Skeletal muscle tissue (tissue), 4 donors: ENCODE results near the gene CD68. TPM values are rescaled to one million over a fixed set of nuclear protein-coding genes. Genes with fewer than 3 reads are reported as not detected.

Experiments used
- H3K27ac ChIP-seq: one replicate; pipeline ENCODE4 v1.7.0; 2013; ENCODE audit warnings: mild to moderate bottlenecking, low read depth, low read length, inconsistent platforms
- H3K27me3 ChIP-seq, 3 donors: one replicate each; pipeline ENCODE4 v1.7.0; 2013; ENCODE audit warnings: low read length in 3 of 3; ENCODE audit not compliant: control insufficient read depth in 3 of 3, insufficient read depth in 3 of 3
- H3K36me3 ChIP-seq, 3 donors: one replicate each; pipeline ENCODE4 v1.7.0; 2013; ENCODE audit warnings: low read length in 3 of 3; ENCODE audit not compliant: control insufficient read depth in 3 of 3, insufficient read depth in 3 of 3
- H3K4me1 ChIP-seq, 3 donors: one replicate each; pipeline ENCODE4 v1.7.0; 2013; ENCODE audit warnings: low read length in 3 of 3, mild to moderate bottlenecking in 3 of 3; ENCODE audit not compliant: control insufficient read depth in 3 of 3, insufficient read depth in 3 of 3
- H3K4me3 ChIP-seq, 3 donors: one replicate each; pipeline ENCODE4 v1.7.0; 2013; ENCODE audit warnings: low read length in 3 of 3
- H3K9ac ChIP-seq, 3 donors: one replicate each; pipeline ENCODE4 v1.7.0; 2013; ENCODE audit warnings: low read length in 3 of 3, mild to moderate bottlenecking in 3 of 3, moderate library complexity in 2 of 3, low read depth in 1 of 3
- H3K9me3 ChIP-seq, 3 donors: one replicate each; pipeline ENCODE4 v1.7.0; 2013; ENCODE audit warnings: low read length in 3 of 3; ENCODE audit not compliant: control insufficient read depth in 3 of 3
- total RNA-seq: library from RNA; depleted of rRNA; stranded (reverse); fragments of >200 nt; gene quantifications from one replicate; pipeline ENCODE4 v1.2.3, GENCODE V29; 2014
- donor health status: Osteomylitis.

The CD68 gene
- total RNA-seq = 4.2 TPM

GRCh38 chr17:7579001-7579833, at the start of gene CD68:
CD68 (plus strand) TSS chr17:7579638; CDS start chr17:7579678, 40 bp downstream.
- no peaks in the 10 kb centered on the region for H3K9me3 ChIP-seq
- H3K4me3 ChIP-seq = peak within 1 kb of the TSS; percentile 52 to 64 (median 54)

GRCh38 chr17:7530023-7530900, 49.2 kb upstream of the CD68 start:
- Histone ChIP-seq H3K27ac (no peak overlapping the region), H3K4me1 (no peaks in the 10 kb centered on the region), H3K9me3 (peaks cover 0 to 5% (median 0%) of the 10 kb centered on the region in 3 donors), H3K9ac (no peak overlapping the region), H3K36me3 (no peaks in the 10 kb centered on the region), H3K4me3 (no peak overlapping the region), H3K27me3 (no peaks in the 10 kb centered on the region)

More at GRCh38 chr17:7579001-7579833, at the start of gene CD68:
- H3K27me3 ChIP-seq = no peaks in the 10 kb centered on the region
- H3K27ac ChIP-seq = peak within 1 kb of the TSS; percentile 89
- peaks cover 67 to 87% (median 69%) of the 10 kb centered on the region in 3 donors for H3K4me1 ChIP-seq
- peak within 1 kb of the TSS; percentile 58 to 75 (median 71) for H3K9ac ChIP-seq
- peaks cover 46 to 48% (median 46%) of the 10 kb centered on the region in 3 donors for H3K36me3 ChIP-seq

- H3K4me1 ChIP-seq = no peaks in the 10 kb centered on the region
- H3K27ac ChIP-seq = no peak overlapping the region
- H3K4me3 ChIP-seq = no peak overlapping the region
- peaks cover 0 to 3% (median 0%) of the 10 kb centered on the region in 3 donors for H3K27me3 ChIP-seq
- no peaks in the 10 kb centered on the region for H3K36me3 ChIP-seq
- no peak overlapping the region for H3K9ac ChIP-seq
- H3K9me3 ChIP-seq = peaks cover 0 to 2% (median 0%) of the 10 kb centered on the region in 3 donors
Observed at GRCh38 chr17:7538050-7538449, 41.4 kb upstream of the CD68 start.

- Histone ChIP-seq H3K9ac (no peak overlapping the region), H3K36me3 (no peaks in the 10 kb centered on the region), H3K27me3 (peaks cover 0 to 3% (median 0%) of the 10 kb centered on the region in 3 donors), H3K4me3 (no peak overlapping the region), H3K4me1 (no peaks in the 10 kb centered on the region), H3K27ac (no peak overlapping the region), H3K9me3 (peaks cover 0 to 2% (median 0%) of the 10 kb centered on the region in 3 donors)
Observed at GRCh38 chr17:7538891-7539545, 40.4 kb upstream of the CD68 start.

GRCh38 chr17:7541074-7541621, 38.3 kb upstream of the CD68 start:
- Histone ChIP-seq H3K4me1 (no peaks in the 10 kb centered on the region), H3K27me3 (peaks cover 0 to 3% (median 0%) of the 10 kb centered on the region in 3 donors), H3K27ac (no peak overlapping the region), H3K9me3 (peaks cover 0 to 2% (median 0%) of the 10 kb centered on the region in 3 donors), H3K4me3 (no peak overlapping the region), H3K36me3 (no peaks in the 10 kb centered on the region), H3K9ac (no peak overlapping the region)

- Histone ChIP-seq H3K4me1 (peaks cover 12 to 17% (median 14%) of the 10 kb centered on the region in 3 donors), H3K9me3 (no peaks in the 10 kb centered on the region), H3K27me3 (peaks cover 0 to 3% (median 3%) of the 10 kb centered on the region in 3 donors), H3K4me3 (no peak overlapping the region), H3K9ac (no peak overlapping the region), H3K27ac (no peak overlapping the region), H3K36me3 (no peaks in the 10 kb centered on the region)
Observed at GRCh38 chr17:7544911-7545310, 34.5 kb upstream of the CD68 start.

GRCh38 chr17:7548585-7549400, 30.6 kb upstream of the CD68 start, which contains the start of gene TNFSF12:
TNFSF12 (plus strand) TSS chr17:7549058; CDS start chr17:7549154, 96 bp downstream.
- H3K4me3 ChIP-seq = peak within 1 kb of the TSS; percentile 84 to 91 (median 87)
- peak within 1 kb of the TSS; percentile 82 to 87 (median 84) for H3K9ac ChIP-seq
- H3K27ac ChIP-seq = peak within 1 kb of the TSS; percentile 58
- peaks cover 0 to 12% (median 2%) of the 10 kb centered on the region in 3 donors for H3K36me3 ChIP-seq
- no peaks in the 10 kb centered on the region for H3K9me3 ChIP-seq
- peaks cover 14 to 20% (median 16%) of the 10 kb centered on the region in 3 donors for H3K4me1 ChIP-seq
- peaks cover 0 to 3% (median 0%) of the 10 kb centered on the region in 3 donors for H3K27me3 ChIP-seq

- Histone ChIP-seq H3K9ac (peak overlapping the region; percentile 82 to 87 (median 83)), H3K27me3 (peaks cover 0 to 3% (median 0%) of the 10 kb centered on the region in 3 donors), H3K36me3 (peaks cover 0 to 14% (median 2%) of the 10 kb centered on the region in 3 donors), H3K4me3 (peak overlapping the region; percentile 68 to 91 (median 84)), H3K27ac (peak overlapping the region; percentile 58), H3K9me3 (no peaks in the 10 kb centered on the region), H3K4me1 (peaks cover 14 to 20% (median 16%) of the 10 kb centered on the region in 3 donors)
Observed at GRCh38 chr17:7549401-7550055, 29.9 kb upstream of the CD68 start.
